Measurements from ENCODE around the gene IQSEC3.

DNA sequence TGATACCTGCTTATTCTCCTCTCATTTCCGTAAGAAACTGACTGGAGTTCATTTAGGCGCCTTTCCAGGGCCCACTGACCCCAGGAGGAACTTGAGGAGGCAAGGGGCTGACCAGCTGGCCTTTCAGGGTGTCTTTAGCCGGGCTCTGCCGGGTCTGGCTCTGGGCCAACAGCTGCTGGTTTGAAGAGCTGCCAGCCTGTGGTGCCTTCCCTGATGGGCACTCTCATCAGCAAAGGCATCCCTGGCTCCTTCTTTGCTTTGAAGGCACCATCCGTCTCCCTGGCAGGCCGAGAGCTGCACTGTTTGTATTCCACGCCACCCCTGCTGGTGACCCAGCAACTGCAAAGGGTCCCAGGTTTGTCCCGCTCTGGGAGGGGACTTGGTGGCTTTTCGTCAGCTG, 42.0 kb downstream of the IQSEC3 start:
- TF ChIP-seq, protein P1, sequence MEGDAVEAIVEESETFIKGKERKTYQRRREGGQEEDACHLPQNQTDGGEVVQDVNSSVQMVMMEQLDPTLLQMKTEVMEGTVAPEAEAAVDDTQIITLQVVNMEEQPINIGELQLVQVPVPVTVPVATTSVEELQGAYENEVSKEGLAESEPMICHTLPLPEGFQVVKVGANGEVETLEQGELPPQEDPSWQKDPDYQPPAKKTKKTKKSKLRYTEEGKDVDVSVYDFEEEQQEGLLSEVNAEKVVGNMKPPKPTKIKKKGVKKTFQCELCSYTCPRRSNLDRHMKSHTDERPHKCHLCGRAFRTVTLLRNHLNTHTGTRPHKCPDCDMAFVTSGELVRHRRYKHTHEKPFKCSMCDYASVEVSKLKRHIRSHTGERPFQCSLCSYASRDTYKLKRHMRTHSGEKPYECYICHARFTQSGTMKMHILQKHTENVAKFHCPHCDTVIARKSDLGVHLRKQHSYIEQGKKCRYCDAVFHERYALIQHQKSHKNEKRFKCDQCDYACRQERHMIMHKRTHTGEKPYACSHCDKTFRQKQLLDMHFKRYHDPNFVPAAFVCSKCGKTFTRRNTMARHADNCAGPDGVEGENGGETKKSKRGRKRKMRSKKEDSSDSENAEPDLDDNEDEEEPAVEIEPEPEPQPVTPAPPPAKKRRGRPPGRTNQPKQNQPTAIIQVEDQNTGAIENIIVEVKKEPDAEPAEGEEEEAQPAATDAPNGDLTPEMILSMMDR (IDR thresholded peaks at IDR 0.05; ENCODE audit: poor library complexity, severe bottlenecking): no peak
- TF ChIP-seq TAF1 (IDR thresholded peaks at IDR 0.05; ENCODE audit: low read depth): no peak
- no peak for TF ChIP-seq EZH2 (IDR thresholded peaks at IDR 0.05; ENCODE audit: borderline replicate concordance, insufficient read depth, low read length, poor library complexity, severe bottlenecking)
- TF ChIP-seq POLR2AphosphoS5 (IDR thresholded peaks at IDR 0.05): no peak
- TF ChIP-seq SMC3 (conservative IDR thresholded peaks at IDR 0.05; ENCODE audit: poor library complexity): no peak

Measured in neural cell (in vitro differentiated cells).